GM23248 (cell line): ENCODE measurements around the gene UMODL1. TPM values are rescaled to one million over a fixed set of nuclear protein-coding genes. Genes with fewer than 3 reads are reported as not detected.

Source experiments
- DNase-seq: peaks from one replicate; pipeline ENCODE4 v3.0.0-alpha.2; 2015
- H2AFZ ChIP-seq: fragments of 200-600 bp; sonication (generic); 2 replicates; pipeline ENCODE4 v1.6.1; 2016; ENCODE audit warnings: antibody characterized with exemption
- H3F3A ChIP-seq: fragments of 200-600 bp; sonication (generic); 2 replicates; pipeline ENCODE4 v1.6.1; 2016; ENCODE audit warnings: mild to moderate bottlenecking, antibody characterized with exemption, mixed run types; ENCODE audit not compliant: insufficient read depth
- H3K27ac ChIP-seq: fragments of 200-600 bp; sonication (generic); 2 replicates; pipeline ENCODE4 v1.5.1; 2016; ENCODE audit warnings: mild to moderate bottlenecking
- H3K27me3 ChIP-seq: fragments of 200-600 bp; sonication (generic); replicated peaks from 2 replicates; pipeline ENCODE4 v1.6.1; 2016; ENCODE audit warnings: mild to moderate bottlenecking; ENCODE audit not compliant: insufficient read depth
- H3K36me3 ChIP-seq: fragments of 200-600 bp; sonication (generic); 2 replicates; pipeline ENCODE4 v1.6.1; 2016; ENCODE audit warnings: low read depth, mild to moderate bottlenecking
- H3K4me1 ChIP-seq: fragments of 200-600 bp; sonication (generic); 2 replicates; pipeline ENCODE4 v1.6.1; 2016; ENCODE audit warnings: mild to moderate bottlenecking; ENCODE audit not compliant: insufficient read depth
- H3K4me2 ChIP-seq: fragments of 200-600 bp; sonication (generic); one replicate; pipeline ENCODE4 v1.6.1; 2016; ENCODE audit warnings: mild to moderate bottlenecking; ENCODE audit not compliant: unreplicated experiment
- H3K4me3 ChIP-seq: fragments of 200-600 bp; sonication (generic); 2 replicates; pipeline ENCODE4 v1.5.1; 2016; ENCODE audit warnings: mild to moderate bottlenecking
- H3K79me2 ChIP-seq: fragments of 200-600 bp; sonication (generic); 2 replicates; pipeline ENCODE4 v1.6.1; 2016; ENCODE audit warnings: mild to moderate bottlenecking; ENCODE audit not compliant: insufficient read depth
- H3K9ac ChIP-seq: fragments of 200-600 bp; sonication (generic); 2 replicates; pipeline ENCODE4 v1.6.1; 2016; ENCODE audit warnings: mild to moderate bottlenecking
- H3K9me2 ChIP-seq: fragments of 200-600 bp; sonication (generic); 2 replicates; pipeline ENCODE4 v1.6.1; 2016; ENCODE audit warnings: mixed run types, mild to moderate bottlenecking, moderate library complexity; ENCODE audit not compliant: insufficient read depth
- H3K9me3 ChIP-seq: fragments of 200-600 bp; sonication (generic); one replicate; pipeline ENCODE4 v1.6.1; 2017; ENCODE audit warnings: low read depth
- H4K20me1 ChIP-seq: fragments of 200-600 bp; sonication (generic); 2 replicates; pipeline ENCODE4 v1.6.0; 2016; ENCODE audit not compliant: insufficient read depth
- EZH2 ChIP-seq: fragments of 200-600 bp; sonication (generic); IDR thresholded peaks from 2 replicates; pipeline ENCODE4 v1.6.1; 2018; ENCODE audit warnings: antibody characterized with exemption, mild to moderate bottlenecking; ENCODE audit not compliant: insufficient read depth, poor library complexity, severe bottlenecking
- EZH2phosphoT487 ChIP-seq: fragments of 200-600 bp; sonication (generic); IDR thresholded peaks from 2 replicates; pipeline ENCODE4 v1.6.1; 2018; ENCODE audit warnings: antibody characterized with exemption, moderate library complexity, mild to moderate bottlenecking, low read depth; ENCODE audit not compliant: insufficient read depth
- WGBS, 2 experiments: methylation state at CpG; one replicate each; pipeline ENCODE4 v1.1.6; 2015 to 2017; ENCODE audit warnings: low lambda C conversion rate in 2 of 2, low coverage in 1 of 2; ENCODE audit errors: missing lambda C conversion rate in 2 of 2; 5-methylcytosine and 5-hydroxymethylcytosine counted together
- in situ Hi-C: fragments of 300-500 bp; cut with MboI; formaldehyde crosslinking; loops from 2 replicates; pipeline ENCODE4 v1.15.0; 2020
- polyA plus RNA-seq: library from polyadenylated mRNA; unstranded; fragments of >200 nt; fragmentation: Nextera tagmentation; extraction: Ambion mirVana; gene quantifications from 2 replicates; pipeline ENCODE4 v1.2.1, GENCODE V29; 2016
- total RNA-seq: library from RNA; depleted of rRNA; stranded (reverse); fragments of >200 nt; shearing (Covaris generic); gene quantifications from 2 replicates; pipeline ENCODE4 v1.2.3, GENCODE V29; 2014

Gene UMODL1
- total and polyA plus RNA-seq, 2 experiments from 2014 or later: not detected

GRCh38 chr21:42147386-42148020 is 76.4 kb downstream of the UMODL1 start:
- H3K4me1 ChIP-seq: no peaks in the 10 kb centered on the region

GRCh38 chr21:42148097-42148496 is 77.0 kb downstream of the UMODL1 start:
- Histone ChIP-seq H3K4me2 (no peak overlapping the region), H3K4me1 (no peaks in the 10 kb centered on the region), H3K9me2 (no peaks in the 10 kb centered on the region), H3F3A (no peaks in the 10 kb centered on the region), H3K27ac (no peak overlapping the region), H3K4me3 (no peak overlapping the region), H3K9me3 (no peaks in the 10 kb centered on the region), H3K27me3 (peaks cover 3% of the 10 kb centered on the region), H3K36me3 (no peaks in the 10 kb centered on the region), H2AFZ (no peak overlapping the region), H4K20me1 (no peaks in the 10 kb centered on the region), H3K9ac (no peak overlapping the region), H3K79me2 (no peaks in the 10 kb centered on the region)
- TF ChIP-seq EZH2 (no peak), EZH2phosphoT487 (no peak)
- WGBS, 2 experiments: 25 to 30% methylated on average over 2 of the region's 2 CpGs
- no peak for DNase-seq
- in situ Hi-C loops: no loop called here

More at GRCh38 chr21:42147386-42148020, 76.4 kb downstream of the UMODL1 start:
- Histone ChIP-seq H3K27ac (no peak overlapping the region), H4K20me1 (no peaks in the 10 kb centered on the region), H3K9me3 (no peaks in the 10 kb centered on the region), H3K9ac (no peak overlapping the region), H3F3A (no peaks in the 10 kb centered on the region), H3K79me2 (no peaks in the 10 kb centered on the region), H2AFZ (no peak overlapping the region), H3K4me2 (no peak overlapping the region), H3K27me3 (peaks cover 7% of the 10 kb centered on the region), H3K4me3 (no peak overlapping the region), H3K36me3 (no peaks in the 10 kb centered on the region), H3K9me2 (no peaks in the 10 kb centered on the region)
- 45 to 61% methylated on average over 13 of the region's 13 CpGs for WGBS, 2 experiments
- no peak for DNase-seq
- TF ChIP-seq EZH2: no peak
- in situ Hi-C loops: no loop called here

GRCh38 chr21:42148584-42148983 is 77.5 kb downstream of the UMODL1 start:
- Histone ChIP-seq H3K4me3 (no peak overlapping the region), H2AFZ (no peak overlapping the region), H3K27me3 (no peaks in the 10 kb centered on the region; the same call in 1 of the 2 replicates), H3K9ac (no peak overlapping the region), H4K20me1 (no peaks in the 10 kb centered on the region), H3K27ac (no peak overlapping the region), H3K36me3 (no peaks in the 10 kb centered on the region), H3K79me2 (no peaks in the 10 kb centered on the region), H3F3A (no peaks in the 10 kb centered on the region), H3K4me2 (no peak overlapping the region), H3K4me1 (no peaks in the 10 kb centered on the region), H3K9me2 (no peaks in the 10 kb centered on the region), H3K9me3 (no peaks in the 10 kb centered on the region)
- no peak for TF ChIP-seq EZH2phosphoT487
- WGBS, 2 experiments: 67 to 86% methylated on average over 3 of the region's 3 CpGs
- DNase-seq: no peak
- in situ Hi-C loops: no loop called here

- H3K4me2 ChIP-seq: no peak overlapping the region
- H2AFZ ChIP-seq: no peak overlapping the region
- no peaks in the 10 kb centered on the region for H3F3A ChIP-seq
- no peaks in the 10 kb centered on the region for H3K9me3 ChIP-seq
- H4K20me1 ChIP-seq: no peaks in the 10 kb centered on the region
- H3K4me1 ChIP-seq: no peaks in the 10 kb centered on the region
- TF ChIP-seq EZH2phosphoT487: no peak
- no peak for TF ChIP-seq EZH2
- no peaks in the 10 kb centered on the region for H3K79me2 ChIP-seq
- no peak overlapping the region for H3K9ac ChIP-seq
- no peaks in the 10 kb centered on the region for H3K36me3 ChIP-seq
- in situ Hi-C loops: loop anchor here (25.0 kb wide), 1 partner anchor 662 kb away; no protein-coding TSS in a partner anchor
- H3K27ac ChIP-seq: no peak overlapping the region
- no peak for DNase-seq
- WGBS, 2 experiments: 64 to 69% methylated on average over 21 of the region's 21 CpGs
- no peak overlapping the region for H3K4me3 ChIP-seq
- no peaks in the 10 kb centered on the region; the same call in 1 of the 2 replicates for H3K27me3 ChIP-seq
- no peaks in the 10 kb centered on the region for H3K9me2 ChIP-seq
These were observed 78.7 kb downstream of the UMODL1 start for GRCh38 chr21:42149656-42150473.
